ENCODE results near the gene AOC3.
"Not testable (repeated sequence)": the region's sequence is repeated elsewhere in the genome, so short reads cannot be mapped to it uniquely, and the experiment has no call there.

The AOC3 gene

DNA sequence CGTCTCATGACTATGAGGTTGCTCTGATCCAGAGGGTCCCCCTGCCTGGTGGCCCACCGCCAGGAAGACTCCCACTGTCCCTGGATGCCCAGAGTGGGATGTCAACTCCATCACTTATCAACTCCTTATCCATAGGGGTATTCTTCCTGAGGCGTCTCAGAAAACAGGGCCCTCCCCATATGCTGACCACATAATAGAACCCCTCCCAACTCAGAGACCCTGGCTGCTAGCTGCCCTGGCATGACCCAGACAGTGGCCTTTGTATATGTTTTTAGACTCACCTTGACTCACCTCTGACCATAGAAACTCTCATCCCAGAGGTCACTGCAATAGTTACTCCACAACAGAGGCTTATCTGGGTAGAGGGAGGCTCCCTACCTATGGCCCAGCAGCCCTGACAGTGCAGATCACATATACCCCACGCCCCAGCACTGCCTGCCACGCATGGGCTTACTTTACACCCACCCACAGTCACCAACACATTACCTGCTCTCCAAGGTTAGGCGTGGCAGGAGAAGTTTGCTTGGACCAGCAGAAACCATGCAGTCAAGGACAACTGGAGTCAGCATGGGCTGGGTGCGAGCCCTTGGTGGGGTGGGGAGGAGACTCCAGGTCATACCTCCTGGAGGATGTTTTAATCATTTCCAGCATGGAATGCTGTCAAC is 47.3 kb downstream of the AOC3 start:
- DNase-seq, result no peak

DNA sequence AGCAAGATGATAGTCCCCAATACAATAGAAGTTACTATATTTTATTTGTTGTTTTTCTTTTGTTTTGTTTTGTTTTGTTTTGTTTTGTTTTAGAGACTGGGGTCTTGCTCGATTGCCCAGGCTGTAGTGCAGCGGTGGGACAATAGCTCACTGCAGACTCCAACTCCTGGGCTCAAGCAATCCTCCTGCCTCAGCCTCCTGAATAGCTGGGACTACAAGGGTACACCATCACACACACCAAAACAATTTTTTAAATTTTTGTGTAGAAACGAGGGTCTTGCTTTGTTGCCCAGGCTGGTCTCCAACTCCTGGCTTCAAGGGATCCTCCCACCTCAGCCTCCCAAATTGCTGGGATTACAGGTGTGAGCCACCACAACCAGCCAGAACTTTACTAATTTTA is 49.0 kb downstream of the AOC3 start:
- DNase-seq, result not testable (repeated sequence)

DNA sequence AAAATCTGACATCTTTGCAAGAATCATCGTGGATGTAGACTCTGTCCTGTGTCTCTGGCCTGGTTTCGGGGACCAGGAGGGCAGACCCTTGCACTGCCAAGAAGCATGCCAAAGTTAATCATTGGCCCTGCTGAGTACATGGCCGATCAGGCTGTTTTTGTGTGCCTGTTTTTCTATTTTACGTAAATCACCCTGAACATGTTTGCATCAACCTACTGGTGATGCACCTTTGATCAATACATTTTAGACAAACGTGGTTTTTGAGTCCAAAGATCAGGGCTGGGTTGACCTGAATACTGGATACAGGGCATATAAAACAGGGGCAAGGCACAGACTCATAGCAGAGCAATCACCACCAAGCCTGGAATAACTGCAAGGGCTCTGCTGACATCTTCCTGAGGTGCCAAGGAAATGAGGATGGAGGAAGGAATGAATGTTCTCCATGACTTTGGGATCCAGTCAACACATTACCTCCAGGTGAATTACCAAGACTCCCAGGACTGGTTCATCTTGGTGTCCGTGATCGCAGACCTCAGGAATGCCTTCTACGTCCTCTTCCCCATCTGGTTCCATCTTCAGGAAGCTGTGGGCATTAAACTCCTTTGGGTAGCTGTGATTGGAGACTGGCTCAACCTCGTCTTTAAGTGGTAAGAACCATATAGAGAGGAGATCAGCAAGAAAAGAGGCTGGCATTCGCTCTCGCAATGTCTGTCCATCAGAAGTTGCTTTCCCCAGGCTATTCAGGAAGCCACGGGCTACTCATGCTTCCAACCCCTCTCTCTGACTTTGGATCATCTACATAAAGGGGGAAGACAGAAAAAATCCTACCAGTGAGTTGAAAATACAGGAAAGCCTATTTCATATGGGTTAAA is 49.7 kb downstream of the AOC3 start, which contains the start of gene G6PC1:
G6PC1 (plus strand) TSS at position 340 of the 872 bp plus-strand sequence; CDS start at position 418, 78 bp downstream.
- no peak for DNase-seq

DNA sequence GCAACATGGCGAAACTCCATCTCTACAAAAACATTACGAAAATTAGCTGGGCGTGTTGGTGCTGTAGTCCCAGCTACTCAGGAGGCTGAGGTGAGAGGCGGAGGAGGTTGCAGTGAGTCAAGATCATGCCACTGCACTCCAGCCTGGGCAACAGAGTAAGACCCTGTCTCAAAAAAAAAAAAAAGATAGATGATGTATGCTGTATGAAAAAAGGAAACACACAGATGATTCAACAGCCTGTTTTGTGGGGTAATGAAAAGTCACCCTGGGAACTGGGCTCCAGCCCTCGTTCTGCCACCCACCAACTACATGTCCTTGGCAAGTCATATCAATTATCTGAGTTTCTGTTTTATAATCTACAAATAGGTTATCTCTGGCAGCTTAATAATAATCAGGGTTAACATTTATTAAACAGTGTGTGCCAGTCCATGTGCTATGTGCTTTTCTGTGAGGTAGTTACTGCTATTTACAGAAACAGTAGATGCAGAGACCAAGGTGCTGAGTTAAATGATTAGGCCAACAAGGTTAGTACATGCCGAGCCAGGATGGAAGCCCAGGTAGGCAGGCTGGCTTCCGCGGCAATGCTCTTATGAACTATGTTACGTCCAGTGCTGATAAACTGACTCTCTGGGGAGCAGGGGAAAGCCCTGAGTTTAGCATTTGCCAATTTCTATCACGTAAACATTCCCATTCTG is 50.7 kb downstream of the AOC3 start:
- DNase-seq, result no peak

DNA sequence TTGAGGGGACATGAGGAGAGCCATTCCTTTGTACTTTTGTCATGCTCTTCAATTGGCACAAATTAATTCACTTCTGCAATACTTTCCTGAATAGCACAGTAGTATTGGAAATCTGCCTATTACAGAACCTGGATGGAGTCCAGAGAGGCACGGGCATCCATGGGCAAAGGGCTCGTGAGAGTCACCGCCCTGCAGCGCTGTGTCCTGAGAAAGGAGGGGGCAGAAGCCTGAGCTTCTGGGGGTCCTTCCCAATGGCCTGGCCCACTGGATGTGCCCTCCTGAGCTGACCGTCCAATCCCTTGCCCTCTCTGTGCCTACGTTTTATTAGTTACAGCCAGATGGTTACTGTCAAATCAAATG is 53.1 kb downstream of the AOC3 start:
- no peak for DNase-seq

DNA sequence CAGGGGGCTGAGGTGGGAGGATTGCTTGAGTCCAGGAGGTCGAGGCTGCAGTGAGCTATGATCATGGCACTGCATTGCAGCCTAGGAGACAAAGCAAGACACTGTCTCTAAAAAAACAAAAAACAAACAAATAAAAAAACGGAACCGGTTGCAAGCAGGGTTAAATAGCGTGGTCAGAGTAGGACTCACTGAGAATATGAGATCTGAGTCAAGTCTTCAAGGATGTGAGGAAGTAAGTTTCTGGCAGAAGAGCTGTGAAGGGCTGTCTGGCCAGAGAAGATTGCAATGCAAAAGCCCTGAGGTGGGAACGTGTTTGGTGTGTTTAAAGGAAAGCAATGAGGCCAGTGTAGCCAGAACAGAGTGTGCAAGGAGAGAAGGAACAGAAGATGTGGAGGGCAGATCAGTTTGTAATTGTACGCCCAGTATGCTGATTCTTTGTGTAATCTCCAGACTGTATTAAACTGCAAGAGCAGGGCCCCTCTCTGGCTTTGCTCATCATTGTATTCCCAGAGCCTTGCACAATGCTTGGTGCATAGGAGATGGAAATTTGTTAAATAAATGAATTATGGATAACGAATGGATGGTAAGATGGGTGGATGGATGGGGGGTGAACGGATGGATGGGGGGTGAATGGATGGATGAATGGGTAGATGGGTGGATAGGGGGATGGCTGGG is 55.9 kb downstream of the AOC3 start:
- DNase-seq, result no peak

Measured in activated T-cell treated with anti-CD3 and anti-CD28 coated beads, Interleukin-2, amount 50 U/mL, for 1 hour (primary cell).